HG03159 (cell line): ENCODE measurements around the gene PLD6.
"Not testable (repeated sequence)": the region's sequence is repeated elsewhere in the genome, so short reads cannot be mapped to it uniquely, and the experiment has no call there.

Source experiments
- ATAC-seq: cut with Tn5 transposase; IDR thresholded peaks from one replicate; pipeline ENCODE4 v1.9.1; 2021; ENCODE audit warnings: mild to moderate bottlenecking, moderate library complexity; ENCODE audit not compliant: unreplicated experiment

PLD6 gene

GRCh38 chr17:17206124-17206912 is at the start of gene PLD6:
PLD6 (minus strand) TSS chr17:17206333; CDS start chr17:17206286, 47 bp downstream.
- peak; percentile 56 for ATAC-seq

GRCh38 chr17:17255689-17256088 is 49.6 kb upstream of the PLD6 start:
- not testable (repeated sequence) for ATAC-seq

DNA sequence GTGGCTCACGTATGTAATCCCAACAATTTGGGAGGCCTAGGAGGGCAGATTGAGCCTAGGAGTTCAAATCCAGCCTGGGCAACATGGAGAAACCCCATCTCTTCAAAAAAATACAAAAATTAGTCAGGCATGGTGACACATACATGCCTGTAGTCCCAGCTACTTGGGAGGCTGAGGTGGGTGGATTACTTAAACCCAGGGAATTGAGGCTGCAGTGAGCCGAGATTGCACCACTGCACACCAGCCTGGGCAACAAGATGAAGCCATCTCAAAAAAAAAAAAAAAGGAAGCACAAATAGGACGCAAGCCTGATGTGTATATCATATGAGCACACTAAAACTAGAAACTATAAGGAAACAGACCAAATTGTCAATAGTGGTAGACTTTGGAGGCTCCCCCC is 47.9 kb upstream of the PLD6 start:
- no peak for ATAC-seq

GRCh38 chr17:17253406-17253805 is 47.3 kb upstream of the PLD6 start:
- ATAC-seq: no peak

DNA sequence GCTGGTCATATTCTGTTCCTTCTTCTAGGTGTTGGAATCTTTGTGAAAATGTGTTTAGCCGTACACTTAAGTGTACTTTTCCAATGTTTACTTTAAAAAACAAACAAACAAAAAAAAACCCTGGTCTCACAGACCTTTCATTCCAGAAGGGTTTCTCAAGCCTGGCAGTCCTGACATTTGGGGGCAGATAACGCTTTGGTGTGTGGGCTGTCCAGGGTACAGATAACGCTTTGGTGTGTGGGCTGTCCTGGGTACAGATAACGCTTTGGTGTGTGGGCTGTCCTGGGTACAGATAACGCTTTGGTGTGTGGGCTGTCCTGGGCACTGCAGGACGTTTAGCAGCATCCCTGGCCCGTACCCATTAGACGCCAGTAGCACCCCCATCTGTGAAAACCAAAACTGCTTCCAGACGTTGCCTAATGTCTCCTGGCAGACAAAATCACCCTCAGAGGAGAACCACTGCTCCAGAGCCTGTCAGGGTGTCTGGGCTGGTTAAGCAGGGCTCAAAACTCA is 46.1 kb upstream of the PLD6 start:
- no peak for ATAC-seq

- ATAC-seq: no peak
Measured at GRCh38 chr17:17246879-17247278, 40.7 kb upstream of the PLD6 start.

GRCh38 chr17:17243163-17243562 is 37.0 kb upstream of the PLD6 start:
- ATAC-seq: no peak

GRCh38 chr17:17242246-17242645 is 36.1 kb upstream of the PLD6 start:
- no peak for ATAC-seq

DNA sequence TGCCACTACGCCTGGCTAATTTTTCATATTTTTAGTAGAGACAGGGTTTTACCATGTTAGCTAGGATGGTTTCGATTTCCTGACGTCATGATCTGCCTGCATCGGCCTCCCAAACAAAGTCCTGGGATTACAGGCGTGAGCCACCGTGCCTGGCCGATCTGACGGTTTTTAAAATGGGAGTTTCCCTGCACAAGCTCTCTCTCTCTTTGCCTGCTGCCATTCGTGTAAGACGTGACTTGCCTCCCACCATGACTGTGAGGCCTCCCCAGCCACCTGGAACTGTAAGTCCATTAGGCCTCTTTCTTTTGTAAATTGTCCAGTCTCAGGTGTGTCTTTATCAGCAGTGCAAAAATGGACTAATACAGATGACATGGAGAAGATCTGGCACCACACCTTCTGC is 35.5 kb upstream of the PLD6 start:
- no peak for ATAC-seq

DNA sequence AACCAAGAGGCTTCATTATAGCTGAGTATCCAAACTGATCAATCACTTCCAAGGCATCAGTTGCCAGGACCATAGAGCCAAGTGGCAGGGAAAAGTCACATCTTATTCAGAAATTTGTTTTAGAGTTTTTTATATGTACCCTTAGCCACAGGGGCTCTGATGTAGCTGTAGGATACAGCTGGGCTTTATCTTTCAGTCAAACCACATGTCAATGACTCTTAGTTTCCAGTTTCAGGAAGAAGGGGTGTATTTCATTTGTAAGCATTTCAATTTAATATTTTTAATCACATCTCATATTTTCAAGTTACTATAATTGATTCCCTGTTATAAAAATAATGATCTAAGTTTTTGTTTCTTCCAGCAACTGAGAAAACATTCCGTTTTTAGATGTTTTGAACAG is 33.7 kb upstream of the PLD6 start:
- ATAC-seq: no peak

- peak; percentile 79 for ATAC-seq
Measured at GRCh38 chr17:17237026-17237799, 31.1 kb upstream of the PLD6 start, which contains the start of gene FLCN. FLCN (minus strand) TSS chr17:17237168; CDS start chr17:17228137, 9,031 bp downstream.

DNA sequence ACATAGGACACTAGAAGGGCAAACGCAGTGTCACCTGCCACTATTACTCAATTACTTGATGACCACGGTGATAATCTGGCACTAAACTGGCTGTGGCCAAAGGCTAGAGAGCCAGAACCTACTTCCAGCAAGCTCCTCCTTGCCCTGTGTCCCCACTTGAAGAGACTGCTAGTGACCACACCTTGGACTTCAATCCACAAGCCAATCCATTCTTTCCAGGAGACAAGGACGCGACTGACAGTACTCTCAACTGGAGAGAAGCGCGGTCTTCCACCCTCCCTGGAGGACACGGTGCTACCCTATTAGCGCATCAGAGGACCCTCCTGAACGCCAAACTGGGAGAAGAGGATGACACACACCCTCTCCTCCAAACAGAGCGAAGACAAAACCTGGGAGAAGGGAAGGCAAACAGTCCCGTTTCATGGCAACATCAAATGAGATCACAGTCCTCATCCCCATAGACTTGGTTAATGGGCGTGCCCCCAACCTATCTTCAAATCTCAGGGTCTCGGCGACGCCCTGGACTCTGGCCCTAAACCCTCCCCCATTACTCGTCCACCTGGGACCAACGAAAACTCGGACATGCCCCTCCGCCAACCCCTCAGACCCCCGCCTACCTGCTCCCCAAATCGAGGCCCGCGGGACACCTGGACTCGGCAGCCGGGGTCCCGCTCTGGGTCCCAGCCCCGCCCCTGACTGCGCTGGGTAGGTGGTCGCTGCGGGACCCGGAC is 30.3 kb upstream of the PLD6 start:
- ATAC-seq: peak; percentile 16

GRCh38 chr17:17235212-17236174 is 29.4 kb upstream of the PLD6 start:
- no peak for ATAC-seq

- no peak for ATAC-seq
Measured at GRCh38 chr17:17232303-17232621, 26.1 kb upstream of the PLD6 start.

DNA sequence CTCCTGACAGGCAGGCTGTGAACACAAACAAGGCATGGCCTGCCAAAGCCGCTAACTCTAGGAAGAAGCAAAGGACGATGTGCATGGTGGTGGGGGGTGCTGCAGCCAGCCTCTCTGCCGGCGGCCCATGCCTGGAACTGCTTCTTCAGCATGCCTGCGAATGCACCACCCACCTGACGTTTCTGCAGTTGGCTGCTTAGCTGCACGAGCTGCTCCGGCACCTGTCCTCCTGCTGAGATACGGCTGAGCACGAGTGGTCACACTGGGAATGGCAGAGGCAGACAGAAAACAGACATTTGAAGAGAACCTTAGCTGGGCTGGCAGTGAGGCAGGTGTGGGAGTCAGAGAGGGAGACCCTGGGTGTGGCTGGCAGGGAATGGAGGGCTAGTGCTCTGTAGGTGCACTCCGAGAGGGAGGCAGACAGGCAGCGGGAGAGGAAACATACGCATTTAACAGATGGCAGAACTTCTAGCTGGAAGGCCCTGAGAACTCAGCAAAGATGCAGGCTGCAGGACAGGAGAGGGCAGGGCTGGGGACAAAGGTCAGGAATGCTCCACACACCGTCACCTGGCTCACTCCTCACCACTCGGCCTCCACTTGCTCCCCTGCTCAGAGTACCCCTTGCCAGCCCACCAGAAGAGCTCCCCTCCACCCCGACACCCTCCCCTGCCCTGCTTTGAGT is 25.6 kb upstream of the PLD6 start:
- no peak for ATAC-seq

- ATAC-seq: no peak
Measured at GRCh38 chr17:17229416-17230384, 23.6 kb upstream of the PLD6 start.

- ATAC-seq: no peak
Measured at GRCh38 chr17:17228521-17229279, 22.6 kb upstream of the PLD6 start.
